OCI-LY3 (cell line): ENCODE data around the gene ATG4B.

ENCODE experiments used
- H2AFZ ChIP-seq: fragments of 200-600, 300-600 bp; shearing (Covaris generic); 2 replicates; pipeline ENCODE4 v1.6.0; 2014; ENCODE audit warnings: antibody characterized with exemption, low read depth, low read length
- H3K27ac ChIP-seq: fragments of 200-600, 300-600 bp; sonication (generic); 2 replicates; pipeline ENCODE4 v1.5.1; 2014; ENCODE audit warnings: mild to moderate bottlenecking, low read length, moderate library complexity, mixed read lengths
- H3K27me3 ChIP-seq: fragments of 200-600, 300-600 bp; sonication (generic); 2 replicates; pipeline ENCODE4 v1.6.1; 2014; ENCODE audit warnings: low read depth, low read length, mixed read lengths
- H3K36me3 ChIP-seq: fragments of 200-600, 300-600 bp; sonication (generic); replicated peaks from 2 replicates; pipeline ENCODE3; 2014; ENCODE audit warnings: low read depth, low read length, mixed read lengths
- H3K4me1 ChIP-seq: fragments of 300-600, 200-600 bp; sonication (generic); 2 replicates; pipeline ENCODE4 v1.6.1; 2014; ENCODE audit warnings: low read length, mixed read lengths
- H3K4me2 ChIP-seq: fragments of 200-600, 300-600 bp; sonication (generic); 2 replicates; pipeline ENCODE4 v1.6.1; 2014; ENCODE audit warnings: low read length, mixed read lengths
- H3K4me3 ChIP-seq: fragments of 300-600, 200-600 bp; sonication (generic); 2 replicates; pipeline ENCODE4 v1.5.1; 2014; ENCODE audit warnings: antibody characterized with exemption, mild to moderate bottlenecking, low read length, moderate library complexity
- H3K79me2 ChIP-seq: fragments of 300-600, 200-600 bp; shearing (Covaris generic); 2 replicates; pipeline ENCODE4 v1.6.1; 2014; ENCODE audit warnings: mild to moderate bottlenecking, low read length, mixed read lengths
- H3K9ac ChIP-seq: fragments of 300-600, 200-600 bp; shearing (Covaris generic); 2 replicates; pipeline ENCODE4 v1.6.0; 2014; ENCODE audit warnings: mild to moderate bottlenecking, low read length, moderate library complexity
- H3K9me3 ChIP-seq: fragments of 200-600, 300-600 bp; shearing (Covaris generic); 2 replicates; pipeline ENCODE4 v1.6.1; 2014; ENCODE audit warnings: low read length, mixed read lengths; ENCODE audit not compliant: insufficient read depth
- H4K20me1 ChIP-seq: fragments of 200-600, 300-600 bp; sonication (generic); 2 replicates; pipeline ENCODE4 v1.6.1; 2016; ENCODE audit warnings: low read length, mixed read lengths; ENCODE audit not compliant: insufficient read depth
- EZH2phosphoT487 ChIP-seq: fragments of 200-600 bp; shearing (Covaris generic); IDR thresholded peaks from 2 replicates; pipeline ENCODE4 v1.6.1; 2018; ENCODE audit warnings: antibody characterized with exemption, mixed run types, low read depth
- TF ChIP-seq, protein P1 (sequence below): fragments of 200-600, 300-600 bp; sonication (generic); IDR thresholded peaks from 2 replicates; pipeline ENCODE4 v1.5.1; 2014; ENCODE audit warnings: antibody characterized with exemption, low read length, low read depth

Gene ATG4B

DNA sequence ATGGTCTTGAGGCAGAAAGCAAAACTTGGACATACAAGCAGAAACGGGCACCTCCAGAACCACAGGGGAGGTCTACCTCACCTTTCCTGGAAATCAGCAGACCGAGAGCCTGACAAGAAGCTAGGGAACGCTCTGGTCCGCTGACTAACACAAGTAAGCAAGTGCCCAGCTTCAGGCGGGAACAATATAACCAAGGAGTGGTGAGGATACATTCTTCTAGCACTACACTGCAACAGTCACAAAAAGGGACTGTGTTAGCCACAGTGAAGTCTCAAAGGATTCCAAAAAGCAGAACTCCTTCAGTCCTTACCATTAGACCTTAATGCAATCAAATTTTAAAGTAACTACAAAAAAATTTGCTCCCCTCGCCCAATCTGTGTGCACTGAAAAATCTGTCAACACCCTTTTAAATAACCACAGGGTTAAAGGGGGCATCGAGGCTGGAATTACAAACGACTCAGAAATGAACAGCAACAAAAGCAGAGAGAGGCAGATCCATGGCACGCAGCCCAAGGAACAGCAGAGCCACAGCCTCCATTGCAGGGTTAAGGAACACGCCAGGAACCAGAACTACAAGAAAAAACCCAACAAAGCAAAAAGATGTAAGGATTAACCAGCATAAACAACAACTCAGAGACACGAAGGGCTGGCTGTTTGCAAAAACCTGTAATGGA is 7.6 kb upstream of the ATG4B start:
- Histone ChIP-seq H3K4me2 (no peak overlapping the region), H2AFZ (no peak overlapping the region), H3K9me3 (no peaks in the 10 kb centered on the region), H3K27me3 (no peaks in the 10 kb centered on the region), H3K79me2 (peaks cover 69% of the 10 kb centered on the region), H3K4me1 (no peaks in the 10 kb centered on the region), H3K27ac (no peak overlapping the region), H3K4me3 (no peak overlapping the region), H3K36me3 (peaks cover 7% of the 10 kb centered on the region), H4K20me1 (no peaks in the 10 kb centered on the region), H3K9ac (no peak overlapping the region)
- TF ChIP-seq, protein P1, sequence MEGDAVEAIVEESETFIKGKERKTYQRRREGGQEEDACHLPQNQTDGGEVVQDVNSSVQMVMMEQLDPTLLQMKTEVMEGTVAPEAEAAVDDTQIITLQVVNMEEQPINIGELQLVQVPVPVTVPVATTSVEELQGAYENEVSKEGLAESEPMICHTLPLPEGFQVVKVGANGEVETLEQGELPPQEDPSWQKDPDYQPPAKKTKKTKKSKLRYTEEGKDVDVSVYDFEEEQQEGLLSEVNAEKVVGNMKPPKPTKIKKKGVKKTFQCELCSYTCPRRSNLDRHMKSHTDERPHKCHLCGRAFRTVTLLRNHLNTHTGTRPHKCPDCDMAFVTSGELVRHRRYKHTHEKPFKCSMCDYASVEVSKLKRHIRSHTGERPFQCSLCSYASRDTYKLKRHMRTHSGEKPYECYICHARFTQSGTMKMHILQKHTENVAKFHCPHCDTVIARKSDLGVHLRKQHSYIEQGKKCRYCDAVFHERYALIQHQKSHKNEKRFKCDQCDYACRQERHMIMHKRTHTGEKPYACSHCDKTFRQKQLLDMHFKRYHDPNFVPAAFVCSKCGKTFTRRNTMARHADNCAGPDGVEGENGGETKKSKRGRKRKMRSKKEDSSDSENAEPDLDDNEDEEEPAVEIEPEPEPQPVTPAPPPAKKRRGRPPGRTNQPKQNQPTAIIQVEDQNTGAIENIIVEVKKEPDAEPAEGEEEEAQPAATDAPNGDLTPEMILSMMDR, result no peak
- no peak for TF ChIP-seq EZH2phosphoT487

GRCh38 chr2:241632478-241633325 is 4.8 kb upstream of the ATG4B start:
- H3K79me2 ChIP-seq, result peaks cover 68% of the 10 kb centered on the region
- H3K27ac ChIP-seq, result no peak overlapping the region
- H3K27me3 ChIP-seq, result no peaks in the 10 kb centered on the region
- no peaks in the 10 kb centered on the region for H3K9me3 ChIP-seq
- TF ChIP-seq EZH2phosphoT487, result no peak
- TF ChIP-seq, protein P1, result no peak
- no peak overlapping the region for H3K4me3 ChIP-seq
- no peak overlapping the region for H2AFZ ChIP-seq
- peaks cover 6% of the 10 kb centered on the region; the same call in 1 of the 2 replicates for H3K4me1 ChIP-seq
- no peak overlapping the region for H3K9ac ChIP-seq
- H4K20me1 ChIP-seq, result no peaks in the 10 kb centered on the region
- no peak overlapping the region for H3K4me2 ChIP-seq
- H3K36me3 ChIP-seq, result peaks cover 4% of the 10 kb centered on the region

DNA sequence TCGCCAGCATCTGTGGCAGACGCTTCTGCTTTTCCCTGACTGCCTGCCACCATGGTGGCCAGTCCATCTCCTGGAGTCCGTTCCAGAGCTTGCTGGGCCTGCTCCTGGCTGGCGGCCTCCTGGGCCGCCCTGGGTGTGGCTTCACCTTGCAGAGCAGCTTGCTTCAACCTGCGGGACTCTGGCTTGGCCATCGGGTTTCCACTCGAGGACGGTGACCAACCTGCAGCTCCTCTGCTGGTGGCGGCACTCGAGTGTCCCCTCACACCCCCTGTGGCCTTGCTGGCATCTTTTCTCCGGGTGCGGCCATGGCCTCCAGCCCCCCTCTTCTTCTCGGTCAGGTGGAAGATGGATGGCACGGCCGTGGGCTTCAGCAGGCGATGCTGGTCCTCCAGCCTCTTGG is 3.9 kb upstream of the ATG4B start:
- peaks cover 4% of the 10 kb centered on the region for H3K36me3 ChIP-seq
- H4K20me1 ChIP-seq, result no peaks in the 10 kb centered on the region
- TF ChIP-seq, protein P1, result no peak
- TF ChIP-seq EZH2phosphoT487, result no peak
- H3K4me2 ChIP-seq, result no peak overlapping the region
- no peak overlapping the region for H2AFZ ChIP-seq
- H3K79me2 ChIP-seq, result peaks cover 68% of the 10 kb centered on the region
- H3K4me3 ChIP-seq, result no peak overlapping the region
- no peak overlapping the region for H3K9ac ChIP-seq
- H3K27ac ChIP-seq, result no peak overlapping the region
- H3K9me3 ChIP-seq, result no peaks in the 10 kb centered on the region
- H3K4me1 ChIP-seq, result peaks cover 9% of the 10 kb centered on the region
- H3K27me3 ChIP-seq, result no peaks in the 10 kb centered on the region

GRCh38 chr2:241635756-241636155 is 1.7 kb upstream of the ATG4B start:
- Histone ChIP-seq H3K27ac (no peak overlapping the region), H3K4me1 (peaks cover 13% of the 10 kb centered on the region), H3K36me3 (peaks cover 23% of the 10 kb centered on the region), H3K79me2 (peaks cover 79% of the 10 kb centered on the region), H4K20me1 (no peaks in the 10 kb centered on the region), H3K4me3 (peak overlapping the region; percentile 87), H2AFZ (no peak overlapping the region), H3K9ac (peak overlapping the region; percentile 74), H3K4me2 (peak overlapping the region; percentile 96), H3K27me3 (no peaks in the 10 kb centered on the region), H3K9me3 (no peaks in the 10 kb centered on the region)
- TF ChIP-seq EZH2phosphoT487, result no peak
- TF ChIP-seq, protein P1, result no peak
